ENCODE measurements around the gene GLI3.

The GLI3 gene

DNA sequence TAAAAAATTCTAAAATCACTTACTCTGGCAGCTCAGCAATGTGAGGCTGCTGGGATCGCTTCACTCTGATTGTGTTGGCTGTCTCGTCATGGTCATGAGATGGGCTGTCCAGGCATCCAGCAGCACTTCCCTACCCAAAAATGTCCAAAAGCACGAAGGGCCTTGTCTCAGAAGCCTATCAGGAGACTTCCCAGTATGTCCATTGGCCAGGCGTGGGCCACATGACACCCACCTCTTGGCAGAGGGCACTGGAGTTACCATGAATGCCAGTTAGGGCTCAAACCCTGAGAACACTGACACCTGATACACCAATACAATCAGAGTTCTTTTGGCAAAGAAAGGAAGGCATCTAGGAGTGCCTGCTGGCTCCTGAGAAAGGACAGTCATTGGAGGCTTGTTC, 27.0 kb upstream of the GLI3 start:
- no peaks in the 10 kb centered on the region for H4K20me1 ChIP-seq (ENCODE audit: insufficient read depth, low read length)
- no peak overlapping the region for H3K27ac ChIP-seq (ENCODE audit: low read length)
- no peak for TF ChIP-seq EZH2phosphoT487 (IDR thresholded peaks at IDR 0.05; ENCODE audit: low read depth)
- TF ChIP-seq, protein P1, sequence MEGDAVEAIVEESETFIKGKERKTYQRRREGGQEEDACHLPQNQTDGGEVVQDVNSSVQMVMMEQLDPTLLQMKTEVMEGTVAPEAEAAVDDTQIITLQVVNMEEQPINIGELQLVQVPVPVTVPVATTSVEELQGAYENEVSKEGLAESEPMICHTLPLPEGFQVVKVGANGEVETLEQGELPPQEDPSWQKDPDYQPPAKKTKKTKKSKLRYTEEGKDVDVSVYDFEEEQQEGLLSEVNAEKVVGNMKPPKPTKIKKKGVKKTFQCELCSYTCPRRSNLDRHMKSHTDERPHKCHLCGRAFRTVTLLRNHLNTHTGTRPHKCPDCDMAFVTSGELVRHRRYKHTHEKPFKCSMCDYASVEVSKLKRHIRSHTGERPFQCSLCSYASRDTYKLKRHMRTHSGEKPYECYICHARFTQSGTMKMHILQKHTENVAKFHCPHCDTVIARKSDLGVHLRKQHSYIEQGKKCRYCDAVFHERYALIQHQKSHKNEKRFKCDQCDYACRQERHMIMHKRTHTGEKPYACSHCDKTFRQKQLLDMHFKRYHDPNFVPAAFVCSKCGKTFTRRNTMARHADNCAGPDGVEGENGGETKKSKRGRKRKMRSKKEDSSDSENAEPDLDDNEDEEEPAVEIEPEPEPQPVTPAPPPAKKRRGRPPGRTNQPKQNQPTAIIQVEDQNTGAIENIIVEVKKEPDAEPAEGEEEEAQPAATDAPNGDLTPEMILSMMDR (IDR thresholded peaks at IDR 0.05; ENCODE audit: low read depth, low read length), result no peak
- H3K9me3 ChIP-seq (ENCODE audit: insufficient read depth, low read length), result no peaks in the 10 kb centered on the region
- no peaks in the 10 kb centered on the region for H3K79me2 ChIP-seq (ENCODE audit: low read length)
- H2AFZ ChIP-seq (ENCODE audit: low read depth, low read length), result no peak overlapping the region
- H3K36me3 ChIP-seq (replicated peaks; ENCODE audit: low read depth, low read length), result no peaks in the 10 kb centered on the region
- no peaks in the 10 kb centered on the region for H3K4me1 ChIP-seq (ENCODE audit: low read length)
- H3K4me3 ChIP-seq (ENCODE audit: low read length), result no peak overlapping the region
- H3K9ac ChIP-seq (ENCODE audit: low read length), result no peak overlapping the region
- H3K27me3 ChIP-seq (ENCODE audit: low read depth, low read length), result no peaks in the 10 kb centered on the region
- no peak overlapping the region for H3K4me2 ChIP-seq (ENCODE audit: low read length)

DNA sequence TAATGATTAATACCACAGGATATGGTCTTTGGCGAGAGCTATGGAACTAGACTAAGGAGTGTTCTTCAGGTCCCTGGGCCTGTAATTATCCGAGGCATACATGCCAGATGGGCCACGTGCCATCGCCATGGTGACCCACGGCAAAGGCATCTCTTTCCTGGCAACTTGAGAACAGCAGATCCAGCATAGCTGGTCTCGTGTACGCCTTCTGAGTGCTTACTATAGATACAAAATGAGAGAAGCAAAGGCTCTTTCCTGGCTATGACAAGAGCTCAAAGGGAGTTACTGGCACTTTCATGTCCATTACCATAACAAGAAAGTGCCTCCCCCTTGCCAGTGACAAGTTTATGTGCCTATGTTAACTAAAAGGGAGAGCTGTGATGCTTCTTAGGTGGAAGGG, 26.0 kb upstream of the GLI3 start:
- no peaks in the 10 kb centered on the region for H3K79me2 ChIP-seq (ENCODE audit: low read length)
- no peak overlapping the region for H2AFZ ChIP-seq (ENCODE audit: low read depth, low read length)
- H3K4me1 ChIP-seq (ENCODE audit: low read length), result no peaks in the 10 kb centered on the region
- H3K4me2 ChIP-seq (ENCODE audit: low read length), result no peak overlapping the region
- H3K27ac ChIP-seq (ENCODE audit: low read length), result no peak overlapping the region
- no peak overlapping the region for H3K9ac ChIP-seq (ENCODE audit: low read length)
- no peaks in the 10 kb centered on the region for H3K27me3 ChIP-seq (ENCODE audit: low read depth, low read length)
- H3K9me3 ChIP-seq (ENCODE audit: insufficient read depth, low read length), result no peaks in the 10 kb centered on the region
- TF ChIP-seq EZH2phosphoT487 (IDR thresholded peaks at IDR 0.05; ENCODE audit: low read depth), result no peak
- TF ChIP-seq, protein P1 (IDR thresholded peaks at IDR 0.05; ENCODE audit: low read depth, low read length), result no peak
- H3K36me3 ChIP-seq (replicated peaks; ENCODE audit: low read depth, low read length), result no peaks in the 10 kb centered on the region
- no peaks in the 10 kb centered on the region for H4K20me1 ChIP-seq (ENCODE audit: insufficient read depth, low read length)
- H3K4me3 ChIP-seq (ENCODE audit: low read length), result no peak overlapping the region

DNA sequence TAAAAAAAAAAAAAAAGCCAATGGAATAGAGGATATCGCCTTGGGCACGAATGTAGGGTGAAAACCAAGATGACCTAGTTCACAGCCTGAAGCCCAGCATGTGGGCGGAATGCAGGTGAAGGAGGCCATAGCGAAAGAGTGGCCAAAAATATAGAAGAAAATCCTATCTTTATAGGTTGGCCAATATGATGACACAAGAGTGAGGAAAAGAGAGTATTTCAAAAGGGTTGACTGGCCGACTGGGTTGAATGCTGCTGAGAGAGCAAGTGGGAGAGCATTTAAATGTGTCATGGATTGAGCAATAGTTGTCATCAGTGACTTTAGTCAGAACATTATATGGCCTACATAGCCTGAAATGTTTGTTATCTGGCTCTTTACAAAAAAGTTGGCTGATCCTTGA, 17.2 kb upstream of the GLI3 start:
- H2AFZ ChIP-seq (ENCODE audit: low read depth, low read length), result no peak overlapping the region
- H3K4me2 ChIP-seq (ENCODE audit: low read length), result no peak overlapping the region
- no peaks in the 10 kb centered on the region for H3K4me1 ChIP-seq (ENCODE audit: low read length)
- no peak overlapping the region for H3K4me3 ChIP-seq (ENCODE audit: low read length)
- H4K20me1 ChIP-seq (ENCODE audit: insufficient read depth, low read length), result no peaks in the 10 kb centered on the region
- TF ChIP-seq EZH2phosphoT487 (IDR thresholded peaks at IDR 0.05; ENCODE audit: low read depth), result no peak
- TF ChIP-seq, protein P1 (IDR thresholded peaks at IDR 0.05; ENCODE audit: low read depth, low read length), result no peak
- no peaks in the 10 kb centered on the region for H3K27me3 ChIP-seq (ENCODE audit: low read depth, low read length)
- no peaks in the 10 kb centered on the region for H3K36me3 ChIP-seq (replicated peaks; ENCODE audit: low read depth, low read length)
- H3K9ac ChIP-seq (ENCODE audit: low read length), result no peak overlapping the region
- H3K27ac ChIP-seq (ENCODE audit: low read length), result no peak overlapping the region
- H3K79me2 ChIP-seq (ENCODE audit: low read length), result no peaks in the 10 kb centered on the region
- H3K9me3 ChIP-seq (ENCODE audit: insufficient read depth, low read length), result no peaks in the 10 kb centered on the region

DNA sequence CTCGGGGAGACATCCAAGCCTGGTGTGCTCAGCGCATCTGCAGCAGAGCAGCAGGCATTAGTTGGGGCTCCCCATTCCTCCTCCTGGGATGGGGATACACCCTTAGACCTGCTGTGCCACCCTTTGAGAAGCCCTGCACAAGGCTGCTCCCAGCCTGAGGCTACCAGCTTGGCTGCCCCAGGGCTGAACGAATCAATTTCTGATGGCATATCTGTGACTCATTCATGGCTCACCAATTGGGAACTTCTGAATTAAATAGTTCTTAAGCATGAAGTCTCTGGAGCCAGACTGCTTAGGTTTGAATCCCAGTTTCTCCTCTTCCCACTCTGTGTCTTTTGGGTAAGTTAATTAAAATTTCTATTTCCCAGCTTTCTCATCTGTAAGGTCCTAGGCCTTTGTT, 16.3 kb upstream of the GLI3 start:
- H2AFZ ChIP-seq (ENCODE audit: low read depth, low read length), result no peak overlapping the region
- no peaks in the 10 kb centered on the region for H4K20me1 ChIP-seq (ENCODE audit: insufficient read depth, low read length)
- no peak overlapping the region for H3K4me3 ChIP-seq (ENCODE audit: low read length)
- no peak overlapping the region for H3K4me2 ChIP-seq (ENCODE audit: low read length)
- no peak overlapping the region for H3K9ac ChIP-seq (ENCODE audit: low read length)
- no peaks in the 10 kb centered on the region for H3K4me1 ChIP-seq (ENCODE audit: low read length)
- H3K27me3 ChIP-seq (ENCODE audit: low read depth, low read length), result no peaks in the 10 kb centered on the region
- no peak for TF ChIP-seq EZH2phosphoT487 (IDR thresholded peaks at IDR 0.05; ENCODE audit: low read depth)
- TF ChIP-seq, protein P1 (IDR thresholded peaks at IDR 0.05; ENCODE audit: low read depth, low read length), result no peak
- no peak overlapping the region for H3K27ac ChIP-seq (ENCODE audit: low read length)
- no peaks in the 10 kb centered on the region for H3K36me3 ChIP-seq (replicated peaks; ENCODE audit: low read depth, low read length)
- no peaks in the 10 kb centered on the region for H3K9me3 ChIP-seq (ENCODE audit: insufficient read depth, low read length)
- no peaks in the 10 kb centered on the region for H3K79me2 ChIP-seq (ENCODE audit: low read length)

All from OCI-LY3 (cell line).